Activated CD8-positive, alpha-beta memory T cell treated with anti-CD3 and anti-CD28 coated beads, Interleukin-2, amount 50 U/mL, for 24 hours (primary cell): Measurements from ENCODE around the gene PDCD1.
"Not testable (repeated sequence)": the region's sequence is repeated elsewhere in the genome, so short reads cannot be mapped to it uniquely, and the experiment has no call there.

Experiments used
- DNase-seq: peaks from one replicate; pipeline ENCODE4 v3.0.0-alpha.2; 2020; ENCODE audit errors: extremely low read depth

Gene PDCD1

GRCh38 chr2:241877989-241878970, 19.6 kb upstream of the PDCD1 start:
- DNase-seq: peak; percentile 39

DNA sequence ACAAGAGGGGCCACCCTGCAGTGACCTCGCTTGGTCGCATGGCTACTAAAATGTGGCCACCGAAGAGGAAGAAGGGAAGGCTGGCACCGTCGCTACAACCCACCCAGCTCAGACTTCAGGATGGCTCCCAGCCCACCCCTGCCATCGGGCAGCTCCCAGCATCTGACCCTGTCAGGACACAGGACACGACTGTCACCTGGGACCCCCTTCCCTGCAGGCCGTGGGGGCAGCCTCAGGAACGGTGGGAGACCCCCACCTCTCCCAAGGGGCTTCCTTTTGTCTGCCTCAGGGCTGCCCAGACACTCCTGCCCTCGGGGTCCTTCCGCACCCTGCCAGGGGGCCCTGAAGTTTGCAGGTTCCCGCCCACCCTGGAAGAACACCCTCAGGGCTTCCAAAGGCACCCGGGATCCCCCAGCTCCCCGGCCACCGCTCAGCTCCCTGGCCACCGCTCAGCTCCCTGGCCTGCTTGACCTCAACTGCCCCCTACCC, 18.5 kb upstream of the PDCD1 start:
- DNase-seq: no peak

DNA sequence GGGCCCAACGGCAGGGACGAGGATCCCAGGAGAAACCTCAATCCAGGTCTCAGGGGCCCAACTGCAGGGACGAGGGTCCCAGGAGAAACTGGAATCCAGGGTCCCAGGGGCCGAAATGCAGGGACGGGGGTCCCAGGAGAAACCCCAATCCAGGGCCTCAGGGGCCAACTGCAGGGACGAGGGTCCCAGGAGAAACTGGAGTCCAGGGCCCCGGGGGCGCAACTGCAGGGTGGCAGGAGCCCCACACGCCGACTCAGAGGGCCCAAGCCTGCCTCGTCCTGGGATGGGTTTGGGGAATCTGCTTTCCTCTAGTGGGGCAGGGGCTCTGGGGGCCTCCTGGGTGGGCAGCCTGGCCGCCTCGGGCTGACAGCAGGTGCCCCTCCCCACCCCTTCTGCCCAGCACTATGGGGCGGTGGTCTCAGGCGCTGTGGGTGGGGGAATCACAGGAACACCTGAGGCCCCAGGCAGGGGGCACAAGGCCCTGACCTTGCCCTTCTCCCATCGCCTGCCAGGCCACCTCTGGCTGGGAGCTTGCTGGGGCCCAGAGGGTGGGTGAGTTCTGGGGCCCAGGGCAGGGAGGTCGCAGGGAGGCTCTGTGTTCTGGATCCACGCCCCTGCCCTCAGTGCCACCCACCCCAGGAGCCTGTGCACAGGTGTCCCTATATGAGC, 18.0 kb upstream of the PDCD1 start:
- DNase-seq: no peak

DNA sequence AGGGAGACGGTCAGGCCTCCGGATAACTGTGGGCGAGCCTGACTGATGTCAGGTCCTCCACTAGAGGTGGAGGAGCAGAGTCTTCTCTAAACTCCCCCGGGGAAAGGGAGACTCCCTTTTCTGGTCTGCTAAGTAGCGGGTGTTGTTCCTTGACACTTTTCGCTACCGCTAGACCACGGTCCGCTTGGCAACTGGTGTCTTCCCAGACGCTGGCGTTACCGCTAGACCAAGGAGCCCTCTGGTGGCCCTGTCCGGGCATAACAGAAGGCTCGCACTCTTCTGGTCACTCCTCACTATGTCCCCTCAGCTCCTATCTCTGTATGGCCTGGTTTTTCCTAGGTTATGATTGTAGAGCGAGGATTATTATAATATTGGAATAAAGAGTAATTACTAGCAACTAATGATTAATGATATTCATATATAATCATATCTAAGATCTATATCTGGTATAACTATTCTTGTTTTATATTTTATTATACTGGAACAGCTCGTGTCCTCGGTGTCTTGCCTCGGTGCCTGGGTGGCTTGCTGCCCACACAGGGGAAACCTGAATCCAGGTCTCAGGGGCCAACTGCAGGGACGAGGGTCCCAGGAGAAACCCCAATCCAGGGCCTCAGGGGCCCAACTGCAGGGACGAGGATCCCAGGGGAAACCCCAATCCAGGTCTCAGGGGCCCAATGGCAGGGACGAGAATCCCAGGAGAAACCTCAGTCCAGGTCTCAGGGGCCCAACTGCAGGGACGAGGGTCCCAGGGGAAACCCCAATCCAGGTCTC, 17.2 kb upstream of the PDCD1 start:
- not testable (repeated sequence) for DNase-seq

DNA sequence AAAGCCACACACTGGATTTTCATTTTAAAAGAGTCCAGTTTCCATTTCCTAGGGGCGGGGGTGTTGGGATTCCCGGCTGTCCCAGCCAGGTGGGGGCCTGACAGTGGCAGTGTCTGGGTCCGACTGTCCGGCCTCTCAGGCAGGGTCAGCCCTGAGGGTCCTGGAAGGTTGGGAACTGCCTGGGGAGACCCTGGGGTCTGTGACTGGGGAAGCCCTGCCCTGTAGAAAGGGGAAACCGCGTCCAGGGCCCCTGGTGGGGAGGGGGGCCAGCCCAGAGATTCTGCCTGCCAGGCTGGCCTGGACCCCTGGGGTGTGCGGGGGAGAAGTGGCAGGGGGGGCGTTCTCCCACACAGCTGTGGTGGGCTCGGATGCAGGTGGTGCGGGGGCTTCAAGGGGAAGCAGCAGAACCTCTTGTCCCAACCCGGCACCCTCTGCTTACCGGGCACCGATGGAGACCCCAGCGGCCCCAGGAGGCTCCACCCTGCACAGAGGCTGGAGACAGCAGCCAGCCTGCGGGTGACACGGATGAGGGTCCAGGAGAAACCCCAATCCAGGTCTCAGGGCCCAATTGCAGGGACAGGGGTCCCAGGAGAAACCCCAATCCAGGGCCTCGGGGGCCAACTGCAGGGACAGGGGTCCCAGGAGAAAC, 15.7 kb upstream of the PDCD1 start:
- DNase-seq: no peak

- no peak for DNase-seq
These were observed 15.1 kb upstream of the PDCD1 start for GRCh38 chr2:241873803-241874110.

GRCh38 chr2:241873081-241873802, 14.5 kb upstream of the PDCD1 start:
- no peak for DNase-seq

- no peak for DNase-seq
These were observed 13.6 kb upstream of the PDCD1 start for GRCh38 chr2:241872313-241872642.

- no peak for DNase-seq
These were observed 13.0 kb upstream of the PDCD1 start for GRCh38 chr2:241871538-241872312.

GRCh38 chr2:241870611-241871537, 12.2 kb upstream of the PDCD1 start:
- no peak for DNase-seq

- no peak for DNase-seq
These were observed 11.4 kb upstream of the PDCD1 start for GRCh38 chr2:241870081-241870541.

DNA sequence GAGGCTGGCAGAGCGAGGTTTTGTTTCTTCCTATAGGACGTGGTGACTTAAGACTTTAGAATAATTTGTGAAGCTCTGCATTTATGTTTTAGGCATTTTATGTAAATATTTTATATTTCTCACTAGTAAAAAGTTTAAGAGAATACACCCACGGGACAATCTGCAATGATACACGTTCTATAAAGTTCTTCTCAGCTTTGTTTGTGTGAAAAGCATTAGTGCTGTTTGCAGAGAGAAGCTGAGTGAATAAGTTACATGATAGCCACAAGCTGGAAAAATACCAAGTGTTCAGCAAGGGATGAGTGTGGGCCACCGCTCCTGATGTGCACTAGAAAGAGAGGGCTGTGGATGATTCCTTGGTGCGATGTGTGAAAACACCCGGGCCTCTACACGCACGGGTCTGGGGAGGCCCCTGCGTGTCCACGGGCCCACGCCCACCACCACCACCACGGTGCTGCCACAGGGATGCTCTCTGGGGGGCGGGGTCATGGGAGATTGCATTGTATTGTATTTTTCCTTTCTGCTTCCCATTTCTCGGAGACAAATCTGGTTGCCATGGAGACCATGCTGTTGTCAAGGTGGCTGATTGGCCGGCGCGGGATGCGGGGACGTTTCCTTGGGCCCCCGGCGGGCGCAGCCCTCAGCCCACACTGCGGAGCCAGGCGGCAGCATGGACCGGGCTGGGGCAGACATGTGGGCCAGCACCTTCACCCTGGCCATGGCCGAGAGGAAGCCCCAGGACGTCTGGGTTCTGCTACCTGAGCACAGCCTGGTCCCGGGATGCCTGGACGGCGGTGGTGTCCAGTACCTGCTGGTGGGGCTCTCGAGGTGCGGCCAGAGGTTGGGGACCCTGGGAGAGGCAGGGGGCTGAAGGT, 10.6 kb upstream of the PDCD1 start, which contains the start of gene RTP5:
RTP5 (plus strand) TSS at position 643 of the 875 bp plus-strand sequence; CDS start at position 671, 28 bp downstream.
- DNase-seq: no peak

DNA sequence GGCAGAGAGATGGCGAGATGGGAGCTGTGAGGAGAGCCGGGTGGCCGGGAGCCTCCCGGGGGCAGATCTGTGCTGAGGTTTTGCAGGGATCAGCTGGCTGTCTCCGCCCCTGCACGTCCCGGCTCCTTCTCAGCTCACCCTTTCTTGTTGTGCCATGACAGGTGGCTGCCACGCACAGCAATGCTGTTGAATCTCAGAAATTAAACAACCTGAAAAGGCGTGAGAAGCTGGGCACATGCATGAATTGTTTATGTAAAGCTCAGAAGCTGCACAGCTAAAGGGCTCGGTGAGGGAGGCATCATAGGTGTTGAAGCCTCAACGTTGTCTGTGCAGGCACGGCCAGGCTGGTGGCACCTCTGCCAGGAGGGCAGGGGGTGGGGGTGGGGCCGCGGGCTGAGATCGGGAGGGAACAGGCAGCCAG, 10.0 kb upstream of the PDCD1 start:
- no peak for DNase-seq

GRCh38 chr2:241867776-241868420, 9.2 kb upstream of the PDCD1 start:
- DNase-seq: peak; percentile 36

GRCh38 chr2:241866790-241867645, 8.3 kb upstream of the PDCD1 start:
- no peak for DNase-seq

- DNase-seq: no peak
These were observed 7.5 kb upstream of the PDCD1 start for GRCh38 chr2:241865957-241866789.
